CD14-positive monocyte (primary cell): Measurements from ENCODE around the gene APOL2. TPM values are rescaled to one million over a fixed set of nuclear protein-coding genes. Genes with fewer than 3 reads are reported as not detected.
"Not testable (repeated sequence)": the region's sequence is repeated elsewhere in the genome, so short reads cannot be mapped to it uniquely, and the experiment has no call there.

Source experiments
- DNase-seq, 3 donors: peaks; one replicate each; pipeline ENCODE4 v3.0.0-alpha.2; 2011 to 2022
- H2AFZ ChIP-seq: 2 replicates; pipeline ENCODE4 v1.6.0; 2012; ENCODE audit warnings: mild to moderate bottlenecking, low read depth, low read length, inconsistent platforms; ENCODE audit not compliant: insufficient read depth, poor library complexity, severe bottlenecking
- H3K27ac ChIP-seq, 2 donors: 1 replicate in 1 of 2; 2 replicates in 1 of 2; pipeline ENCODE4 v1.5.1; 2012 to 2013; ENCODE audit warnings: low read length in 2 of 2, control low read depth in 1 of 2, inconsistent platforms in 1 of 2, low read depth in 1 of 2, mild to moderate bottlenecking in 1 of 2
- H3K27me3 ChIP-seq, 2 donors: one replicate each; pipeline versions ENCODE4 v1.6.0 to v1.6.1; 2011 to 2013; ENCODE audit warnings: low read length in 2 of 2; ENCODE audit not compliant: control insufficient read depth in 2 of 2, insufficient read depth in 2 of 2
- H3K36me3 ChIP-seq, 2 donors: replicated peaks in 1 of 2; 1 replicate in 1 of 2; 2 replicates in 1 of 2; pipeline versions ENCODE4 v1.5.1 to v1.6.1; 2012 to 2013; ENCODE audit warnings: low read length in 2 of 2, control low read depth in 1 of 2, inconsistent platforms in 1 of 2, mild to moderate bottlenecking in 1 of 2; ENCODE audit not compliant: insufficient read depth in 2 of 2, control insufficient read depth in 1 of 2
- H3K4me1 ChIP-seq, 2 donors: 1 replicate in 1 of 2; 2 replicates in 1 of 2; pipeline versions ENCODE4 v1.5.1 to v1.6.1; 2012 to 2013; ENCODE audit warnings: low read length in 2 of 2, control low read depth in 1 of 2, inconsistent platforms in 1 of 2, mild to moderate bottlenecking in 1 of 2, moderate library complexity in 1 of 2; ENCODE audit not compliant: insufficient read depth in 2 of 2, control insufficient read depth in 1 of 2
- H3K4me2 ChIP-seq: replicated peaks from 2 replicates; pipeline ENCODE3; 2012; ENCODE audit warnings: low read length, moderate library complexity, mild to moderate bottlenecking; ENCODE audit not compliant: poor library complexity, severe bottlenecking; ENCODE audit errors: extremely low read depth
- H3K4me3 ChIP-seq, 3 experiments: fragments of 200-600 bp in 1 of 3; sonication (generic) in 1 of 3; replicated peaks in 1 of 3; 1 replicate in 2 of 3; 2 replicates in 1 of 3; pipeline ENCODE4 v1.5.1; 2011 to 2013; ENCODE audit warnings: low read length in 3 of 3, mild to moderate bottlenecking in 3 of 3, control low read depth in 2 of 3, low read depth in 2 of 3, inconsistent platforms in 1 of 3, moderate library complexity in 1 of 3
- H3K79me2 ChIP-seq: 2 replicates; pipeline ENCODE4 v1.6.0; 2012; ENCODE audit warnings: mild to moderate bottlenecking, control low read depth, inconsistent platforms, low read length, moderate library complexity; ENCODE audit not compliant: insufficient read depth
- H3K9ac ChIP-seq: 2 replicates; pipeline ENCODE4 v1.6.0; 2017; ENCODE audit warnings: low read length, mild to moderate bottlenecking; ENCODE audit not compliant: insufficient read depth, poor library complexity, severe bottlenecking
- H3K9me3 ChIP-seq, 2 donors: replicated peaks in 1 of 2; 1 replicate in 1 of 2; 2 replicates in 1 of 2; pipeline versions ENCODE4 v1.5.1 to v1.6.1; 2012 to 2013; ENCODE audit warnings: low read length in 2 of 2, control low read depth in 1 of 2; ENCODE audit not compliant: control insufficient read depth in 1 of 2, insufficient read depth in 1 of 2
- H4K20me1 ChIP-seq: 2 replicates; pipeline ENCODE4 v1.6.0; 2012; ENCODE audit warnings: mild to moderate bottlenecking, low read length, control low read depth, moderate library complexity; ENCODE audit not compliant: insufficient read depth
- H3K27ac Mint-ChIP-seq, 7 donors: one replicate each; pipeline ENCODE4 v1.8.0; 2020; ENCODE audit warnings: mild to moderate bottlenecking in 7 of 7, mixed read lengths in 7 of 7, moderate library complexity in 6 of 7, inconsistent platforms in 2 of 7
- H3K27me3 Mint-ChIP-seq, 3 donors: one replicate each; pipeline ENCODE4 v1.8.0; 2021 to 2022; ENCODE audit warnings: low read depth in 3 of 3, mild to moderate bottlenecking in 3 of 3, mixed read lengths in 3 of 3, moderate library complexity in 3 of 3, inconsistent platforms in 1 of 3
- H3K36me3 Mint-ChIP-seq, 2 donors: one replicate each; pipeline ENCODE4 v1.8.0; 2020; ENCODE audit warnings: mixed read lengths in 2 of 2, inconsistent platforms in 1 of 2, mild to moderate bottlenecking in 1 of 2
- H3K4me1 Mint-ChIP-seq: one replicate; pipeline ENCODE4 v1.8.0; 2020; ENCODE audit warnings: mild to moderate bottlenecking, mixed read lengths
- H3K4me3 Mint-ChIP-seq, 2 donors: one replicate each; pipeline ENCODE4 v1.8.0; 2020; ENCODE audit warnings: mild to moderate bottlenecking in 2 of 2, mixed read lengths in 2 of 2, moderate library complexity in 1 of 2
- H3K9me3 Mint-ChIP-seq, 7 donors: one replicate each; pipeline ENCODE4 v1.8.0; 2020 to 2022; ENCODE audit warnings: mixed read lengths in 7 of 7, mild to moderate bottlenecking in 6 of 7, moderate library complexity in 6 of 7, inconsistent platforms in 2 of 7
- WGBS: methylation state at CpG from one replicate; pipeline ENCODE4 v1.1.5; 2013; ENCODE audit warnings: missing lambda C conversion rate; ENCODE audit not compliant: insufficient coverage; 5-methylcytosine and 5-hydroxymethylcytosine counted together
- intact Hi-C, 2 donors: fragments of 100-400 bp; cut with micrococcal nuclease; formaldehyde crosslinking; loops; one replicate each; pipeline versions ENCODE4 v1.15.0 to v1.15.1; 2023
- polyA plus RNA-seq, 3 donors: library from polyadenylated mRNA; depleted of rRNA in 1 of 3; unstranded in 2 of 3; stranded (reverse) in 1 of 3; fragments of 300-500 nt in 2 of 3; fragments of >200 nt in 1 of 3; fragmentation: Illumina TruSeq in 2 of 3; gene quantifications; 1 replicate in 2 of 3; 2 replicates in 1 of 3; pipeline ENCODE4 v1.2.3, GENCODE V29; 2012 to 2021
- TF ChIP-seq, protein P1 (sequence below): fragments of 200-600 bp; IDR thresholded peaks from one replicate; pipeline ENCODE4 v1.8.0; 2022; ENCODE audit warnings: antibody characterized with exemption, mild to moderate bottlenecking

The APOL2 gene
- polyA plus RNA-seq, 3 donors: 12.6 to 47.0 (median 13.2) TPM

DNA sequence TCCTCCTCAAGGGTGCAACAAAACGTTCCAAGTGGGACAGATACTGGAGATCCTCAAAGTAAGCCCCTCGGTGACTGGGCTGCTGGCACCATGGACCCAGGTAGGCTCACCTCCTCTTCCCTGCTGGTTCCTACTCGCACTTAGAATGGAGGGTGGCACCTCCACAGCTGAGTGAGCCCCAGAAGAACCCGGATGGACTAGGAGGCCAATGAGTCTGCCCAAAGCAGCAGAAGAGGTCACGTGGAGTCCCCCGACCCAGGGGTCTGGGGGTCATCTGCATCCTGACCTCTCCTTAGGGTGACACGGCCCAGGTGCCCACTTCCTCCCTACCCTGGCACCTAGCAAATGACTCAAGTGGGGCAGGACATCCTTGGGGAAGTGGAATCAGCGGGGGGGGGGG is 18.0 kb upstream of the APOL2 start:
- Histone ChIP-seq H3K4me3 (no peak overlapping the region), H3K27me3 (no peaks in the 10 kb centered on the region), H4K20me1 (no peaks in the 10 kb centered on the region), H2AFZ (no peak overlapping the region), H3K9me3 (no peaks in the 10 kb centered on the region), H3K36me3 (peaks cover 2 to 30% of the 10 kb centered on the region in 2 donors), H3K27ac (no peak overlapping the region), H3K79me2 (no peaks in the 10 kb centered on the region), H3K4me2 (no peak overlapping the region), H3K9ac (no peak overlapping the region), H3K4me1 (peaks cover 30 to 38% of the 10 kb centered on the region in 2 donors)
- peaks cover 51 to 53% of the 10 kb centered on the region in 2 donors for H3K36me3 Mint-ChIP-seq
- intact Hi-C loops: no loop called here
- 95% methylated on average over 6 of the region's 8 CpGs for WGBS
- H3K27me3 Mint-ChIP-seq: no peaks in the 10 kb centered on the region
- peaks cover 0 to 3% (median 0%) of the 10 kb centered on the region in 7 donors for H3K9me3 Mint-ChIP-seq
- DNase-seq: no peak
- no peak overlapping the region for H3K27ac Mint-ChIP-seq
- H3K4me1 Mint-ChIP-seq: peaks cover 48% of the 10 kb centered on the region
- TF ChIP-seq, protein P1, sequence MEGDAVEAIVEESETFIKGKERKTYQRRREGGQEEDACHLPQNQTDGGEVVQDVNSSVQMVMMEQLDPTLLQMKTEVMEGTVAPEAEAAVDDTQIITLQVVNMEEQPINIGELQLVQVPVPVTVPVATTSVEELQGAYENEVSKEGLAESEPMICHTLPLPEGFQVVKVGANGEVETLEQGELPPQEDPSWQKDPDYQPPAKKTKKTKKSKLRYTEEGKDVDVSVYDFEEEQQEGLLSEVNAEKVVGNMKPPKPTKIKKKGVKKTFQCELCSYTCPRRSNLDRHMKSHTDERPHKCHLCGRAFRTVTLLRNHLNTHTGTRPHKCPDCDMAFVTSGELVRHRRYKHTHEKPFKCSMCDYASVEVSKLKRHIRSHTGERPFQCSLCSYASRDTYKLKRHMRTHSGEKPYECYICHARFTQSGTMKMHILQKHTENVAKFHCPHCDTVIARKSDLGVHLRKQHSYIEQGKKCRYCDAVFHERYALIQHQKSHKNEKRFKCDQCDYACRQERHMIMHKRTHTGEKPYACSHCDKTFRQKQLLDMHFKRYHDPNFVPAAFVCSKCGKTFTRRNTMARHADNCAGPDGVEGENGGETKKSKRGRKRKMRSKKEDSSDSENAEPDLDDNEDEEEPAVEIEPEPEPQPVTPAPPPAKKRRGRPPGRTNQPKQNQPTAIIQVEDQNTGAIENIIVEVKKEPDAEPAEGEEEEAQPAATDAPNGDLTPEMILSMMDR: no peak
- H3K4me3 Mint-ChIP-seq: no peak overlapping the region

DNA sequence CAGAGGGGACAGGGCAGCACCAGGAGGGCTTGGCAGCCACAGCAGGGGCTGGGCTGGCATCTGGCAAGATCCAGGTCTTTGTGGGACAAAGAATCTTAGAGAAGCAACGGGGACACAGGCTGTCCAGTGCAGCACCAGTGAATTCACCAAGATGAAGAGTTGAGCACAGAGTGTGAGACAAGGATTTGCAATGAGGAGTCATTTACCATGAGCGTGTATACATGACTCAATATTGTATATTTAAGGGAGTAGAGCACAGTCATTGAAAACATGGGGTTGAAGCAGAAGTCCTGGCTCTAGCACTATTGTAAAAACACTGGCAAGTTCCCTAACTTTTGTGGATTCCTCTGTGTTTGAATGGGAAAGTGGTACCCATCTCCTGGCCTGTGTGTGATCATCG is 17.2 kb upstream of the APOL2 start:
- peaks cover 48% of the 10 kb centered on the region for H3K4me1 Mint-ChIP-seq
- H3K9me3 ChIP-seq: no peaks in the 10 kb centered on the region
- H2AFZ ChIP-seq: no peak overlapping the region
- no peak for DNase-seq
- H3K27ac ChIP-seq: no peak overlapping the region
- peaks cover 0 to 2% (median 0%) of the 10 kb centered on the region in 3 donors for H3K27me3 Mint-ChIP-seq
- H3K4me1 ChIP-seq: peaks cover 30 to 38% of the 10 kb centered on the region in 2 donors
- no peaks in the 10 kb centered on the region for H4K20me1 ChIP-seq
- H3K36me3 Mint-ChIP-seq: peaks cover 43 to 45% of the 10 kb centered on the region in 2 donors
- TF ChIP-seq, protein P1: no peak
- H3K9me3 Mint-ChIP-seq: peaks cover 0 to 3% (median 0%) of the 10 kb centered on the region in 7 donors
- H3K27ac Mint-ChIP-seq: no peak overlapping the region
- peaks cover 2 to 22% of the 10 kb centered on the region in 2 donors for H3K36me3 ChIP-seq
- intact Hi-C loops: no loop called here
- 100% methylated on average over 2 of the region's 3 CpGs for WGBS
- no peak overlapping the region for H3K4me3 Mint-ChIP-seq
- no peak overlapping the region for H3K4me2 ChIP-seq
- no peaks in the 10 kb centered on the region for H3K79me2 ChIP-seq
- no peaks in the 10 kb centered on the region for H3K27me3 ChIP-seq
- no peak overlapping the region for H3K9ac ChIP-seq
- H3K4me3 ChIP-seq: no peak overlapping the region

DNA sequence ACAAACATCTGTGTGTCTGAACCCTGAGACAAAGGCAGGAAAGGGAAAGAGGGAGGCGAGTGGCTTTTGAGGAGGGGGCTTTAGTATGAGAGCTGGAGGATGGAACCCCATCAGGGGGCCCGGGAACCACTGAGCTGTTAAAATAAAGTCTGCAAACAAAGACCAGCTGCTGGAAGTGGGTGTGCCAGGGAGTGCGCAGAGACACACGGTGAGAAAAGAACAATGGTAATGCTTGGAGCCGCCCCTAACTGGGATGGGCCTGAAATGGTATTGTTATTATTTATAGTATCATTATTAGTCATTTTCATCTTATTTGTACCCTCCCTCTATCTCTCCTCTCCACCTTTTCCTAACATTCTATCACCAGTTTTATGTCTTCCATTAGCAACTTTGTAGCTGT is 16.2 kb upstream of the APOL2 start:
- H3K27me3 Mint-ChIP-seq, H3K79me2 ChIP-seq, H4K20me1 ChIP-seq, DNase-seq, H3K4me3 ChIP-seq, H3K9me3 ChIP-seq, H3K4me3 Mint-ChIP-seq, H3K9ac ChIP-seq, H3K9me3 Mint-ChIP-seq, H3K4me2 ChIP-seq, H3K27me3 ChIP-seq, H2AFZ ChIP-seq, H3K27ac ChIP-seq, intact Hi-C loops: not testable (repeated sequence)
- Mint-ChIP-seq H3K4me1 (peaks cover 48% of the 10 kb centered on the region), H3K36me3 (peaks cover 34 to 39% of the 10 kb centered on the region in 2 donors), H3K27ac (peak overlapping the region in 1 of 7 donors; percentile 22)
- Histone ChIP-seq H3K4me1 (peaks cover 30 to 38% of the 10 kb centered on the region in 2 donors), H3K36me3 (peaks cover under 1 to 14% of the 10 kb centered on the region in 2 donors)
- WGBS: no CpG with 5 or more reads among the region's 5 CpGs
